HG03045 (cell line): ENCODE results near the gene FKBP1B.
"Not testable (repeated sequence)": the region's sequence is repeated elsewhere in the genome, so short reads cannot be mapped to it uniquely, and the experiment has no call there.

Experiments used
- ATAC-seq: cut with Tn5 transposase; IDR thresholded peaks from one replicate; pipeline ENCODE4 v1.9.1; 2021; ENCODE audit warnings: mild to moderate bottlenecking, moderate library complexity; ENCODE audit not compliant: unreplicated experiment

The FKBP1B gene

DNA sequence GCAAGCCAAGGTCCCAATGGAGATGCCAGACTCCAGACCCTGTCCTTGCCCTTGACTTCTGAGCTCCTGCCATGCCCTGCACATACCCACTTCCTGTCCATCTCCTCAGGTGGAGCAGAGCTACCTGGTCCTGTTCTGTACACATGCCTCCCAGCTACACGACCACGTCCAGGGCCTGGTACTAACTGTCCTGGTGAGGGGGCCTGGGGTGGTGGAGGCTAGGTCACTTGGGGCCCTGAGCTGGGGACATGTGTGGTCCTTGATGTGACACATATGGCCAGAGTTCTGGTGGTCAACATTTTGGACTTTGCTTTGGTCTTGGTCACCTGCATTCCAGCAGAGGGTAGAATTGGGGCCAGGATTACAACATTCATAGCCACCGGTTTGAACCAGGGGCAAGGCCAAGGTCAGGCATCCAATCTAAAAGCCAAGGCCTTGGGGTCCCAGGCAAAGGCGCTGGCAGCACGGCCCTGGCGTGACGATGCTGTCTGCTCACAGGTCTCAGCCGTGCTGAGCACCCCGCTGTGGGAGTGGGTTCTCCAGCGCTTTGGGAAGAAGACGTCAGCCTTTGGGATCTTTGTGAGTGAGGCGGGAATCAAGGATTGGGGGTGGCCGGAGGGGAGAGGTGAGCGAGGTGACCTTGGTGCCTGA, 27.1 kb upstream of the FKBP1B start:
- no peak for ATAC-seq

DNA sequence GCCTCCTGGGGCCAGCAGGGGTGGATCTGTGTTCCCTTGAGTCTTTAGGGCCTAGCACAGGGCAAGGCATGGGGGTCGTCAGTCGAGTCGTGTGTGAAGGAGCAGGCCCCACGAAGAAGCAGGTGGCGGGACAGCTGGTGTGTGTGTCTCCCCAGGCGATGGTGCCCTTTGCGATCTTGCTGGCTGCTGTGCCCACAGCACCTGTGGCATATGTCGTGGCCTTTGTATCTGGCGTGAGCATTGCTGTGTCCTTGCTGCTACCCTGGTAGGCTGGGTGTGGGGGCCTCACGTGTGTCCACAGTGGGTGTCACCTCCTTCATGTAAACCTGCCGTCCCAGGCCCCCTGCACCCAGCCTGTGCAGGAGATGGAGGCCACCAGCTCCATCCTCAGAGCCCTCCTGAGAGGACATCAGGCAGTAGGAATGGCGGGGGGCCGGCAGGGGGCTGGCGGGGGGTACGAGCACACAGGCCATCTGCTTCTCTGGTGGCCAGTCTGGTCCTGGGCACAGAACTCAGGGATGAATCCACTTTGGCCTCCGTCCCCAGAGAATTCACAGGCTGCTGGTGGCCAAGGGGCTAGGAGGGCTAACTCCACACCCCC, 26.5 kb upstream of the FKBP1B start:
- no peak for ATAC-seq

DNA sequence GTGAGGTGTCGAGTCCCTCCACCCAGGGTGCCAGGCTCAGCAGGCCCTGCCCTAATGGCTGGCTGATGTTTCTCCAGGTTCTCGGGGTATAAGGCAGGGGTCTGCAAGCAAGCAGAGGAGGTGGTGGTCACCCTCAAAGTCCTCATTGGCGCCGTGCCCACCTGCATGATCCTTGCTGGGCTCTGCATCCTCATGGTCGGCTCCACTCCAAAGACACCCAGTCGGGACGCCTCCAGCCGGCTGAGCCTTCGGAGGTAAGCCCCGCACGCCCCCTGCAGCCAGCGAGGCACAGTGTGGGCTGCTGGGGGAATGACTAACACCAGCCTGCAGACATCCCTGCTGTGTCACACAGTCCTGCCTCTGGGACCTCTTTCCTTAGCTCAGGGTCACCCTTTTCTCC, 25.5 kb upstream of the FKBP1B start:
- no peak for ATAC-seq

DNA sequence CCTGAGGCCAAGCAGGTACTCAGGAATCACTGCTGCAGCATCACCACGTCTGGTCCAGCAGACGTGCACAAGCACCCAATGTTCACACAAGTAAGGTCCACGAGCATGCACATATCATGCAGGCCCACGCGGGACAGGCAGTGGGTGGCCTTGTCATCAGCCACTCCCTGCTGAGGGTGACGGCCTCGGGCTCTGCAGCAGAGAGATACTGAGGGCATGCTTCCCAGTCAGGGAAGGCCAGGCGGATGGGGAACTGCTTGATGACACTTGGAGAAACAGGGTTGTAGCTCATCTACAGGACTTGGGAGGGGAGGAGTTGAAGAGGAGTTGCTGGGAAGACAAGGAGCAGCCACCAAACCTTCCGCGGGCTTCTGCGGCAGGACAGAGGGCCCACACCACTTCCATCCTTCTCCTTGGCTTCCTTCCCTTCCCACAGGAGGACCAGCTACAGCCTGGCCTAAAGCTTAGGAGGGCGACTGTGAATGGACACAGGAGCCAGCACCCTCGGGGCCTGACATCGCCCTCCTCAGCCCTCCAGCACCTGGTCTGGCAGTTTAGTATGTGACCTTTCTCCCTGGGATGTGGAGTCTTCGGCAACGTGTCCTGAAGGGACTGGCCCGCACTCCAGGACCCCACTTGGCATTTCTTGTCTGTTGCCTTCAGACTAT, 24.4 kb upstream of the FKBP1B start:
- no peak for ATAC-seq

DNA sequence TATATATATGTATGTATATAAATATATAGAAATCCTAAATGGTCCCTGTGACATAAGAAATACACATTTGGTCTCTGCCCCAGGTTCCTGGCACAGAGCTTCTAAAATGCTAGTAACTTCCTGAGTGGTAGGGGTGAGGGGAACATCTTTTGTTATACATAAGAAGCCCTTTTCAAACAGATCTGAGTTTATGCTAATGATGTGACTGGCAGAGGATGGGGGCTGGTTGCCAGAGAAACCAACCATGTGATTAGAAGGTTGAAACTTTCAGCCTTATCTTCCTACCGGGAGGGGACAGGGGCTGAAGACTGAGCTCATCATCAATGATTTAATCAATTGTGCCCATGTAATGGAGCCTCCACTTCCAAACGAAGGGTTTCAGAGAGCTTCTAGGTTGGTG, 23.3 kb upstream of the FKBP1B start:
- no peak for ATAC-seq

DNA sequence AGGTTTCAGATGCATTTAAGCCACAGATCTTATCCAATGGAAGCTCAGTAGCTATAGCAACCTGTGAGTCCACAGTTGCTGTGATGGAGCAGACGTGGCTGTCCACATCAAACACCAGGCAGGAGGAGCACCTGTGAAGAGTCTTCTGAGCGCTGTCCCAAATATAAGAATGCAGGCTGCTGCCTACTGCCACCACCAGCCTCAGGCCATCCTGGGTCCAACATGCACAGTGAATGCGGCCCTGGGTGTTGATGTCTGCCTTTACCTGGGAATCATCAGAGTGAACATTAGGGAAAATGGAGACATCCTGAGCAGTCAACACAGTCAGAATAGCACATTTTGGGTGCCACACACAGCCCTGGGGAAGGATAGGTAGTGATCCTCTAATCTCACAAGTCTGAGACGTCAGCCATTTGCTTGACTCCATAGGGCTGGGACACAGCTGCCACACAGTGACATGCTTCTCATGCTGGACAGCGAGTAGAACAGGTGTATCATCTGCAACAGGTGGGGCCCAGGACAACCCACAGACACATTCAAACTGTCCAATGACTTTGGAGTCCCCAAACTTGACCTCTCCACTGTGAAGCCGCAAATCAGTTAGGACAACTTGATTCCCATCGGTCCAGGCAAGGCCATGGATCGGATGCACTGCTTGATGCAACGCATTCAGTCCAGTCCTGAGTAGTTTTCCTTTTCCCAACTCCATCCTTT, 10.6 kb upstream of the FKBP1B start:
- ATAC-seq, result no peak

DNA sequence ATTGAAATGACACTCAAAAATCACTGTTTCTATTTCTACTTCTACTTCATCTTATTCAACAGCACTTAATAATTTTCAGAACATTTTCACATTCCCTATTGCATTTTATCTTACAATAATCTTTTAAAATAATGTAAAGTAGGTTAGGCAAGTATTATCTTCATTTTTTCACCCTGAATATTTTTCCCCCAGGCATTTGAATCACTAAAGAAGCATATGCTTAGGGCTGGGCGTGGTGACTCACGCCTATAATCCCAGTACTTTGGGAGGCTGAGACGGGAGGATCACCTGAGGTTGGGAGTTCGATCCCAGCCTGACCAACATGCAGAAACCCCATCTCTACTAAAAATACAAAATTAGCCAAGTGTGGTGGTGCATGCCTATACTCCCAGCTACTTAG, 9.0 kb upstream of the FKBP1B start:
- no peak for ATAC-seq

DNA sequence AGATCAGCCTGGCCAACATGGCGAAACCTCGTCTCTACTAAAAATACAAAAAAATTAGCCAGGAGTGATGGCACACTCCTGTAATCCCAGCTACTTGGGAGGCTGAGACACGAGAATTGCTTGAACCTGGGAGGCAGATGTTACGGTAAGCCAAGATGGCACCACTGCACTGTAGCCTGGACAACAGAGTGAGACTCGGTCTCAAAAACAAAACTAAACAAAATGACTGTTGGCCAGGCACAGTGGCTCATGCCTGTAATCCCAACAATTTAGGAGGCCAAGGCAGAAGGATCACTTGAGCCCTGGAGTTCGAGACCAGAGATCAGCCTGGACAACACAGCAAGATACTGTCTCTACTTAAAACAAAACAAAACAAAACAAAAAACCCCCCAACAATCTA, 6.4 kb upstream of the FKBP1B start:
- not testable (repeated sequence) for ATAC-seq

DNA sequence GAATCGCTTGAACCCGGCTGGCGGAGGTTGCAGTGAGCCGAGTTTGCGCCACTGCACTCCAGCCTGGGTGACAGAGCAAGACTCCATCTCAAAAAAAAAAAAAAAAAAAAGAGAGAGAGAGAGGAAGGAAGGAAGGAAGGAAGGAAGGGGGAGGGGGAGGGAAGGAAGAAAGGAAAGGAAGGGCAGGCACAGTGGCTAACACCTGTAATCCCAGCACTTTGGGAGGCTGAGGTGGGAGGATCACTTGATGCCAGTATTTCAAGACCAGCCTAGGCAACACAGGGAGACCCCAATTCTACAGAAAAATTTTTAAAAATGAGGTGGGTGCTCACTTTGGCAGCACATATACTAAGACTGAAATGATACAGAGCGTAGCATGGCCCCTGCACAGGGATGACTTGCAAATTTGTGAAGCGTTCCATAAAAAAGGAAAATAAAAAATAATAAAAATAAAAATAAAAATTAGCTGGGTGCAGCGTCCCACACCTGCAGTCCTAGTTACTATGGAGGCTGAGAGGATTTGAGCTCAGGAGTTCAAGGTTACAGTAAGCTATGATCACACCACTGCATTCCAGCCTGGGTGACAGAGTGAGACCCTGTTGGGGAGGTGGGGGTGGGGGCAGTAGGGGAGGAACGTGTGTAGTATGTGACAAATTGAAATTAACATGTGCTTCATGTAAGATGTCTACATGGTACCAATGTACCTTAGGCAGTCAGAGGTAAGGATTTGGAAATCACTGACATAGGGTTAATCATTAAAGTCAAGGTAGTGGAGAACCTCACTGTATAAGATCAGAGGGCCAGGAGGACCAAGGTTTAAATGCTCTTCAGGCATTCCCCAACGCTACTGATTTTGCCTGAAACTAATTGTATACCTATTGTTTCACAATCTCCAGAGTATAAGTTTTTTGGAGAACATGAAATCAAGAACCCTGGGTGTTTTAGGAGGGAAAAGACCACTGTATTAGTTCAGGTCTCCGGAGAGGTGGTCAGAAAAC, 3.7 kb upstream of the FKBP1B start:
- ATAC-seq, result no peak

DNA sequence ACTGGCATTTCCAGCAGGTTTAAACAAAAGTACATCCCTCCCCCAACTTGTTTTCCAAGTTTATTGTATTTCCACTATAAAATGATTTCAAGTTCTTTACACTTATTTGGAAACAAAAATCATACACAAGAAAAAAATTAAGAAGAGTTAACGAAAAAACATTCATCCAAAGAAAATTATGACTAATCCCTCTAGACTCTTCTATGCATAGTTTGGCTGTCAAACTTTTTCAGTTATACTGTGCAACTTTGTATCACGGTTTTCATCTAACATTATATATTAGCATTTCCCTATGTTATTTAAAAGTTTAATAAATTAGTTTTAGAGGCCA, 3.0 kb upstream of the FKBP1B start:
- no peak for ATAC-seq

DNA sequence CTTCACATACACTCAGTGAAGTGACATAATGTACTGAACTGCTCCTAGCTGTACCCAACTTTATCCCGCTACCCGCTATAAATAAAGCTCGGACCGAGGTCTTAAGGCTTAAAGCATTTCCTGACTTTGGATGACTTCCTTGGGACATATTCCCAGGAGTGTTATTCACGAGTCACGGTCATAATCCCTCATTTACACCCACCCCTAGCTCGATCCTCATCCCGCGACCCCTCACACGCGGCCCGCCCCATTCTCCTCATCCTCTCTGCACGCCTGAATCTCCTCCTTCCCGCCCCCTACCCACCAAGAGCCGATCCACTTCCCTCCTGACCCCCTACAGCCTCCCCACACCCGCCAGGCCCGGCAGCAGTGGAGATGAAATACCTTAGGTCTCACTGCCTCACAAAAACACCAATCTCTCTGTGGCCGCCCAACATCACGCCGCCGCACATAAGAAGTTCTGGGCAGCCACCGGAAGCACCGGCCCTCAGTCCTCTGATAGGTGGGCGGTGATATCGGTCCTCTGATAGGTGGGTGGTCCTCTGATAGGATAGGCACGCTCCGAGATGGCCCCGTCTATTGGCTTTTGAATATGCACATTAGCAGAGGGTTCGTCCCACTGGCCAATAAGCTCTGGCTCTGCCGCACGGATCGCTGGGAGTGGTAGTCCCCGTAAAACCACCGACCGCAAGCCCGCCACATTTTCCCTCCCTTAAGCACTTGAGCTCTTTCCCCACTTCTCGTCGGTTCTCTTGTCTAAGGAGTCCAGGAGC, 2.4 kb upstream of the FKBP1B start, which contains the start of gene WDCP:
Gene WDCP (minus strand): TSS at position 462 of the 773 bp plus-strand sequence. CDS start 7,897 bp downstream, outside the sequence.
- peak; percentile 98 for ATAC-seq

DNA sequence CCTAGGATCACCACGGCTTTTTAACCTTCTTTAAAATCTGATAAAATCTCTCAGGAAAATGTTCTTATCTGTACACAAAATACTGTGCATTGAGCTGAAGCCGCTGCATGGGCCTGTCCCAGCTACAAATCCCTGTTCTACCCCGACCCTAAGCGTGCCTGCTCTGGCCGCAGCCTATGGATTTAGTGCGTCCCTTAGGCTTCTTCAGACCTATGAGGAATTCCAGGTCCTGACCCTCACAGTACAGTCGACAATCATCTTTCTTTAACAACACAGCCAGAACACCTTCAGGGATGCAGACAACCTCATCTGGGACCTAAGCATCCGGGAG, 1.9 kb upstream of the FKBP1B start:
- ATAC-seq, result no peak

DNA sequence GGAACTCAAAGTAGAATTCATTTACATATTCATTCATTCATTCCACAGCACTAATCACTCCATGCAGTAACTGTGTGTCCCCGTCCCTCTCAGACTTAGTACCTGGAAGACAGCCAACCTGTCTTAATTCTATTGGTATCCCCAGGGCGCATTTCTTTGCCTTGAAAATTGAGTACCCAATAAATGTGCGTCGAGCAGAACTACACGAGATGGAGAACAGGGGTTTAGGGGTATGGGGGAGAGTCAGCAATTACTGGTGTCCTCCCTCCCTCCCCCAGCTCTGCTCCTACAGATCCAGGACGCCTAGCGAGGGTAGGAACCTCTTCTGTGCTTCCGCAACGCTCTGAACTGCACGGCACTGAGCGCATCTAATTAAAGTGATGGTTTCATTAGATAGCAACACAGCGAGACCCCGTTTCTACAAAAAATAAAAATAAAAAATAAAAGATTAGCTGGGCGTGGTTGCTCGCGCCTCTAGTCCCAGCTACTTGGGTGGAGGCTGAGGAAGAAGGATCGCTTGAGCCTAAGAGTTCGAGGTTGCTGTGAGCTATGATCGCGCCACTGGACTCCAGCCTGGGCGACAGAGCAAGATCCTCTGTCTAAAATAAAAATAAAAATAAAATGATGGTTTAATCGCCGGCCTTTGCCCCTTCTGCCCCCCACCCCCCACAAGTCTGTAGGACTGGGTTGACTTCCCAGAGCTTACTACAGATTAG, 614 bp upstream of the FKBP1B start:
- no peak for ATAC-seq

DNA sequence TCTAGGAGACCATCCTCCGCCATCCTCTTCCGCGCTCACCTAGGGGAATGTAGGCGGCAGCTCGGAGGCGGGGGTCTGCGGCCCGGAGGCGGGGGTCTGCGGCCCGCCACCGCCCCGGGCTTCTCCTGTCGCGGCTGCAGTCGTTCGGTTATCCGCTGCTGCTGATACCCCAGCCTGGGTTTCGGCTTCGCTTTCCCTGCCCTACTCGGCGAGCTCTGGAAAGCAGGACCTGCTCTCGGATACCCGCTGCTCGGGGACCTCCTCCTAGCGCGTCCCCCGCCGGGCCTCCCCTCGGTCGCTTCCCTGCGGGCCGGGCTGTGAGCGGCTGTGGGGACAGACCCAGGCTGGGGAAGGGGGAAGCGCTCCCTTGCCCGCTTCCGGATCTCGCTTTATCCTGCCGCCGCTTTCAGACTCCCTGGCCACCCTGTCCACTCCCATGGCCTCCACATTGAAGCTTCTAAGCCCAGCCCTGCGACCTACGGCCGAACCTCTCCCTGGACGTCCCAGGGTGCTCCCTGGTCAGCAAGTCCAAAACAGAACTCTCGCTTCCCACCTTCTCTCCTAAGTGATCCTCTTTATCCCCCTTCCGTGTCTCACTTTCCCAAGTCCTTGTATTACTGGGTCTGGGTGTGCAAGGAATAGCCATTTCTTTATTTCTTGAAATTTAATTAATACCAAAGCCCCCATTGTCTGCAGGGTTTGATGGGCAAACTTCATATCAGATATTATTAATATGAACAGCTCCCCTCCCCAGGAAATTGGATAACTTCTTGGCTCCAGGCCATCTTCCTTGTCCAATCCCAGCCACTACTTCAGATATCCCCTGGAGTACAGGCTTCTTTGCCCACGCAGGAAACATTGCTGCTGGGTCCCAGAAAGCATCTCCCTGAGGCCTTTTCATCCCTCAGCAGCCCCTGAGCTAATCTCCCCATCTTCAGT, 769 bp downstream of the FKBP1B start:
- no peak for ATAC-seq

DNA sequence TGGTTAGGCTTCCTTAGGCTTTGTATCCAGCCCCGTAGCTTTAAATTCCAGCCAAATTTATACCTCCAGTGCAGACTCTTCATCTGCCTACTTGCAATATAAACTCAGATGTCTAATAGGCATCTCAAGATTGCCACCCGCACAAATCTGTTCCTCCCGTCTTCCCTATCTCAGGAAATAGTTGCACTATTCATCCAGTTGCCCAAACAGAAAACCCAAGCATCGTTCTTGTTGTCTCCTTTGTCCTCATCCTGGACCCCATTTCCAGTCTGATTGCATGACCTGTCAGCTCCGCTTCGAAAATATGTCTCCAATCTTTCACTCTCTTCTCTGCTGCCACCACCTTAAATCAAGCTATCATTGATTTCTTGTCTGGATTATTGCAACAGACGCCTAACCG, 2.3 kb downstream of the FKBP1B start:
- no peak for ATAC-seq

DNA sequence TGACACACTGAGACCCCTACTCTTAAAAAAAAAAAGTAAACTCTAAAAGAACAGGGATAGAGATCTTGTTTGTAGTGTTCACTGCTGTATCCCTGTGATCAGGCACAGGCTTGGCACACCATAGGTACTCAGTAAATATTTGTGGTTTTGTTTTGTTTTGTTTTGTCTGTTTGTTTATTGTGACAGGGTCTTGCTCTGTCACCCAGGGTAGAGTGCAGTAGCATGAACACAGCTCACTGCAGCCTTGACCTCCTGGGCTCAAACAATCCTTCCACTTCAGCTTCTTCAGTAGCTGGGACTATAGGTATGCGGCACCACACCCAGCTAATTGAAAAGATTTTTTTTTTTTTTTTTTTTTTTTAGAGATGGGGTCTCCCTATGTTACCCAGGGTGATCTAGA, 3.4 kb downstream of the FKBP1B start:
- no peak for ATAC-seq

DNA sequence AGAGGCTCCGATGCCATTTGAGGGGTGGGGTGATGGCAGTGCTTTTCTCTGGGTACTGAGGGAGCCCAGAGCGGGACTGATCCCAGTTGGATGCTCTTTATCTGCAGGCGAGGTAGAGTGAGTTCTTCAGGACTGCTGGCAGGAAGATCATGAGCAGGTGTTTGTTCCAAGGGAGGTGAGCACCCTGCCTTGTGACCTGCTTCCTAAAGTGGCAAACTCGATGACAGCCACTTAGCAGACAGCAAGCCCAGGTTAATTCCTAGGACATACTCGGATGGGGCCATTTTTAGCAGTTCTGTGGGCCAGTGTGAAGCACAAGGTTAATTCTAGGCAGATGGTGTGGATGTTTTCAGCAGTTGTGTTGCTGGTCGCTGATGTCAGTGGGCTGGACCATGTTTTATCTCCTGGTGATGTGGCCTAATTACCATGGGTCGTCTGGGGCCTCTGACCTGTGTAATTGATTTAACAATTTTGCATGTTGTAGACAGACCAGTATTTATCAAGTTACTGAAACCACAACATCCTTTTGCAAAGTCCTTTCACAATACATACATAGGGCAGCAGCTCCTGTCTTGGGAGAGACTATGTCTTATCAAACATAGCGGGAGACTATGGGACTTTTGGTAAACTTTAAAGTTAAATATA, 4.9 kb downstream of the FKBP1B start:
- ATAC-seq, result no peak

DNA sequence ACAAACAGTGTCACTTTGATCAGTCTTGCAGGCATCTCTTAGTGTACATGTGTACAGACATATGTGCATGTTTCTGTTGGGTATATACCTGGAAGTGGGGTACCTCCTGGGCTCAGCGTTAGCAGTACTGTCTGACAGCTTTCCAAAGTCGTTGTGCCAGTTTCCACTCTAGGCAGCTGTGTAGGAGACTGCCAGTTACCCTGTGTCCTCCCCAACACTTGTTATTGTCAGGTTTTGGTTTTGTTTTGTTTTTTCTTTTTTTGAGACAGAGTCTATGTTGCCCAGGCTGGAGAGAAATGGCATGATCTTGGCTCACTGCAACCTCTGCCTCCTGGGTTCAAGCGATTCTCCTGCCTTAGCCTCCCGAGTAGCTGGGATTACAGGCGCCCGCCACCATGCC, 6.2 kb downstream of the FKBP1B start:
- ATAC-seq, result no peak
